Activated CD4-positive, alpha-beta T cell treated with anti-CD3 and anti-CD28 coated beads for 1 hour (primary cell): ENCODE results near the gene ZNF79.

Source experiments
- DNase-seq: peaks from one replicate; pipeline ENCODE4 v3.0.0-alpha.2; 2020

Gene ZNF79

GRCh38 chr9:127423934-127424675 lies at the start of gene ZNF79:
ZNF79 (plus strand) TSS chr9:127424382; CDS start chr9:127424788, 406 bp downstream.
- peak; percentile 79 for DNase-seq

- DNase-seq: no peak
These were observed 43.7 kb upstream of the ZNF79 start for GRCh38 chr9:127380479-127380878.

- DNase-seq: no peak
These were observed 41.6 kb upstream of the ZNF79 start for GRCh38 chr9:127382541-127382940.

DNA sequence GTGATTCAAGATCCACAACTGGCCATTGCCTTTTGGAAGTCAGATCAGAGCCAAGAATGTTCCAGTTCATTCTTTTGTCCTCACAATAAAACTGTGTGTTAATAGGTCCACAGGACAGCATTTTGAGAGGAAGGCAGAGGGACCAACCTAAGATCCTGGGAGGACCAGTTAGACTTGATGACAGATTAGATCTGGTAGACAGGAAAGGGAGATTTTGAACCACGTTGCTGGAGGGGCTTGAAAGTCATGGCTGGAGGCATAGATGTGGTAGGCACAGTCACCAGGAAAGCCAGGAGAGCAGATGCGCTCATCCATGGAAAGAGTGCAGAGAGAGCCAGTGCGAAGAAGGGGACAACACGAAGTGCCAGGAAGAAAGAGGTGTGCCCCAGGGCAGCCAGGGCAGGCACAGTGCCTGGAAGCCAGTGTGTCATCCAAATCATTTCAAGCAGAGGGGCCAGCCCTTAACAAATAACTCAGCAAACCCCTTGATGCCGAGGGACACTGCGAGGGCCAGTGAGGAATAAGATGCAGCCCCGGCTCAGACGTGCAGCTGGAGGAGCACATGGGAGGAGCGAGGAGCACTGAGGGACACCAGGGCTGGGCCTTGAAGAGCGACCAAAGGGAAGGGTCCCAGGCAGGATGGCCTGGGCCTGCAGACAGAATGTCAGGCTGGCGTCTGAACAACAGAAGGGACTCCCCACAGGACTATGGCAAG lies 40.0 kb upstream of the ZNF79 start:
- DNase-seq: no peak

DNA sequence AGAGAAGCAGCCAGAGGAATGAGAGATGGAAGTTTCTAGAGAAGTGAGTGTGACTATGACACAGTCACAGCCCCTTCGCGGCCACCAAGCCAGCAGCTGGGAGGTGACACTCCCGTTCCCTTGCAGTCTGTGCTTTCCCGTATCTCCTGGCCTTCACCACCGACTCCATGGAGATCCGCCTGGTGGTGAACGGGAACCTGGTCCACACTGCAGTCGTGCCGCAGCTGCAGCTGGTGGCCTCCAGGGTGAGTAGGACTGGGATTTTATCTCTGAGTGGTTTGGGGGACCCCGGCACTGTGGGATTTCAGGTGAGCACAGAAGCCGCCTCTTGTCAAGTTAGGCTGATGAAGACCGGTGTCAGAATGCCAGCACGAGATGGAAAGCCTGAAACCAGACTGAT lies 39.3 kb upstream of the ZNF79 start:
- no peak for DNase-seq

GRCh38 chr9:127386249-127386648 lies 37.9 kb upstream of the ZNF79 start:
- DNase-seq: no peak

GRCh38 chr9:127386981-127387380 lies 37.2 kb upstream of the ZNF79 start:
- DNase-seq: no peak

DNA sequence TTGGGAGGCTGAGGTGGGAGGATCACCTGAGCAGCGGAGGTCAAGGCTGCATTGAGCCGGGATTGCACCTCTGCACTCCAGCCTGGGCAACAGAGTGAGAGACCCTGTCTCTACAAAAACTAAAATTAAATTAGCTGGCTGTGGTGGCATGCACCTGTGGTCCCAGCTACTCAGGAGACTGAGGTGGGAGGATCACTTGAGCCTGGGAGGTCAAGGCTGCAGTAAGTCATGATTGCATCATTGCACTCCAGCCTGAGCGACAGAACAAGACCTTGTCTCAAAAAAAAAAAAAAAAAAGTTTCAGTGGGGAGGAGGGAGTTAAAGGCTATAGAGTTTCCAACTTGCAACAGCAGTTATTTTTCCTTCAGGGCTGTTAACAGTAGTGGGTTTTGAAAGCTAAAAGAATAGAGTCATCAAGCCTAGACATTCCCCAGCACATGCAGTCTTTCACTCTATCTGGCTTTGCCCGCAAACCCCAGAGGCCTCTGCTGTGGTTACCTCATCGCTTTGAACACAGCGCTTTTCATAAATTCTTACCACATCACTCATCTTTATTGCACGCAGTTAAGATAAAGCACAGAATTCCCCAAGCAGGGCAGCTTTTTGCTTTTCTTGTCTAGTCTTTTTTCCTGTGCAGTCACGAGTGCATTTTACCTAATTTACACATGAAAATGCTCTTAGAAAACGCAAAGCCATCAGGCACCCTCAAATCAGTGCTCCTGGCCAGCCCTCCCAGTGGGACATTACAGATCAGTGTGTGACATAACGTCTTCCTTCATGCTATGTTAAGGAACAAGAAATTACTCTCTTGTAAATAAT lies 35.9 kb upstream of the ZNF79 start:
- peak; percentile 73 for DNase-seq

GRCh38 chr9:127388856-127389238 lies 35.3 kb upstream of the ZNF79 start:
- no peak for DNase-seq

DNA sequence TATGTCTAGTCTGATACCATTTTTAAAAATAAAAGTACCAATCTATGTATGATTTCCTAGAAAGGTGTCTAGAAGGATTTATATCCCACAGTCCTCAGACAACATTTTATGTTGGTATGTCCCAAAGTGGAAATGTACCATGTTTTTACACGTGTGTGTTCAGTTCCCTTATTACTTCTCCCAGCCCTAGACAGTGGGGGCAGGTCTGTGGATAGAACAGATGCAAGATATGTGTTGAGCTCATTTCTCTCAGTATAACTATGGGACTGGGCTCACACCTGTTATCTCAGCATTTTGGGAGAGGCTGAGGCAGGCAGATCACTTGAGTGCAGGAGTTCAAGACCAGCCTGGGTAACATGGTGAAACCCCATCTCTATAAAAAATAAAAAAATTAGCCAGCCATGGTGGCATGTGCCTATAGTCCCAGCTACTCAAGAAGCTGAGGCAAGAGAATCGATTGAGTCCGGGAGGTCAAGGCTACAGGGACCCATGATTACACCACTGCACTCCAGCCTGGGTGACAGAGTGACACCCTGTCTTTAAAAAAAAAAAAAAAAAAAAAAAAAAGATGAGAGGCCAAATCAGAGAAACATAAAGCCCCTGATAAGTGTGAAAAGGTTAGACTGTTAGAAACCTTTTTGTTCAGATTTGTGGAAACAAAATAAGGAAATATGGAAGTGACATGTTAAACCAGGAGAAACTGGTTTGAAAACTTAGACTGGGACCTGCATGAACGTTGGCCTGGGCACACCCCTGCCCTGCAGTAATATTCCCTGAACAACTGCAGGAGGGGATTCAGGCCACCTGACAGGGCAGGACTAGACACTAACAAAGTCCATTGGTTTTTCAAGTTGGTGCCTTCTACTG lies 34.6 kb upstream of the ZNF79 start:
- DNase-seq: no peak

- no peak for DNase-seq
These were observed 34.0 kb upstream of the ZNF79 start for GRCh38 chr9:127390248-127390545.

DNA sequence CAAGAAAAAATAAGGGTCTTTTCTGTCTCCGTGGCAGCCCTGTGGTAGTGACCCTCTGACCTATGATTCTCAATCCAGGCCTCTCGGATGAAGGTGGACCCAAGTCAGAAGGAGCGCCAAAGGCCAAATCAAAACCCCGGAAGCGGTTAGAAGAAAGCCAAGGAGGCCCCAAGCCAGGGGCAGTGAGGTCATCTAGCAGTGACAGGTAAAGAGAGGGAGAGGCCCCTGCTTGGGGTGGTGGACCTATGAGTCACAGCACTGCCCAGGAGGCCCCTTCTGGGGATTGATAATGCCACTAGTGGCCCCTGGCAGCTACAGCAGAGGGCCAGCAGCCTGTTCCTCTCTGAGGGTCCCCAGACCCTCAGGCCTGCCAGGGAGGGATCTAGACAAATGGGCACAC lies 33.6 kb upstream of the ZNF79 start:
- DNase-seq: no peak

- DNase-seq: no peak
These were observed 32.0 kb upstream of the ZNF79 start for GRCh38 chr9:127392166-127392565.

GRCh38 chr9:127392976-127393375 lies 31.2 kb upstream of the ZNF79 start:
- no peak for DNase-seq

DNA sequence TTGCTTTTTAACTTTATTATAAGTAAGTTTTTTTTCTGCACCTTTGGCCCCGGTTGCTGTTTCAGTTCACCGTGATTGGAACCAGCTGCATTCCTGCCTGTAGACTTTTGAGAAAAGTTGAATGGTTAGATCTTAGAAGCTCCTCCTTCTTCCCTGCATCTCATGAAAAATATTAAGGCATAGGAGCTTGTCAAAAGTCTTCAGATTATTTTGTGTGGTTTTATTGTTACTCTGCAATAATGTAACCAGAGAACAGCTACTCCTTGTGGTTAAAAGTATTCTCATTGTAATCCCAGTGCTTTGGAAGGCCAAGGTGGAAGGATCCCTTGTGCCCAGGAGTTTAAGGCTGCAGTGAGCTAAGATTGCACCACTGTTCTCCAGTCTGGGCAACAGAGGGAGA lies 30.5 kb upstream of the ZNF79 start:
- DNase-seq: no peak

DNA sequence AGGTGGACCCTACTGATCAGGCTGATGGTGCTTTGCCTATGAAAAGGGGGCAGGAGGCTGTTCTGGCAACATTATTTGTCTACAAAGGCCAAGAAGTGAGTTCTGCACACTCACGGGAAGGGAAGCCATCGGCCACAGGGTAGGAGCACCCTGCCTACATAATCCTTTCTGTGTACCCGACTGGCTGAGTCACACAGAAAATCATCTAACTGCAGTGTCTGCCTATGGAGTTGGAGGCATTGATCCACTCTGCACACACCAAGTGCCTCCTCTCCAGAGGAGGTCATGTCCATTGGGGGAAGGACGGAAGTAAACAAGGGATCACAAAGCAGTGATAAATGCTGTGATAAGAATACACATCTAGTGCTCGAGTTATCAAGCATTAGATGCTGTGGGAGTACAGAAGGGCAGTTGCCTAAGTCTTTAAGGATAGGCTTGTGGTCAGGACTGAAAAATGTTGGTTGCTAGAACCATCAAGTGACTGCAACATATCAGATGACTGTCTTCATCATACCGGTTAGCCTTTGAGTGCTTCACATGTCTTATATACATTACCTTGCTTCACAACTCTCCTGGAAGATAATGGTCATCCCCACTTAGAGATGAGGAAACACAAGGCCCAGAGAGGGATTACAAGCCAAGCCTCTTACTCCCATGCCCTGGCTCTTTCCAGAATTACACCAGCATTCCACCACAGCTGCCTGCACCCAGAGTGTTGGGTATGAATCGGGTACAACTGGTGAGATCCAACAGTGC lies 28.5 kb upstream of the ZNF79 start:
- no peak for DNase-seq

GRCh38 chr9:127396253-127396807 lies 27.9 kb upstream of the ZNF79 start:
- DNase-seq: no peak

- peak; percentile 69 for DNase-seq
These were observed 27.2 kb upstream of the ZNF79 start, which contains the start of gene SLC2A8 for GRCh38 chr9:127396808-127397645. SLC2A8 (plus strand) TSS chr9:127397169; CDS start chr9:127397231, 62 bp downstream.

DNA sequence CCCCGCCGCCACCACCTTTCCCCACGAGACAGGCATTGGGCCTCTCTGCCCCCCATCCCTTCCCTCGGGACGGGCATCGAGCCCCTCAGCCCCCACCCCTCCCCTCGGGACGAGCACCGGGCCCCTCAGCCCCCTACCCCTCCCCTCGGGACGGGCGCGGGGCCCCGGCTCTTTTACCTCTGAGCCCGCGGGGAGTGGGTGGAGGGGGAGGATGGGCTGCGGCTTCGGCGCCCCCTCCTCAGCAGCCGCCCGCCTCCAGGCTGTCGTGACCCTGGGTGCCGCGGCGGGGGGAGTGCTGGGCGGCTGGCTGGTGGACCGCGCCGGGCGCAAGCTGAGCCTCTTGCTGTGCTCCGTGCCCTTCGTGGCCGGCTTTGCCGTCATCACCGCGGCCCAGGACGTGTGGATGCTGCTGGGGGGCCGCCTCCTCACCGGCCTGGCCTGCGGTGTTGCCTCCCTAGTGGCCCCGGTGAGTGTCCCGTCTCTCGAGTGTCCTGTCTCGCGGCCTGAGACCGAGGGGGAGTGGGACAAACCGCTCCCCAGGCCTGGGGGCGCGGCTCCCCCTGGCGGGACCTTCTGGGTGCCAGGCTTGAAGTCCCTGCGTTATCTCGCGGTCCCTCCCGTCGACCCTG lies 26.4 kb upstream of the ZNF79 start:
- no peak for DNase-seq

- no peak for DNase-seq
These were observed 25.9 kb upstream of the ZNF79 start for GRCh38 chr9:127398275-127398647.
